ENCODE measurements around the gene TSEN15.

DNA sequence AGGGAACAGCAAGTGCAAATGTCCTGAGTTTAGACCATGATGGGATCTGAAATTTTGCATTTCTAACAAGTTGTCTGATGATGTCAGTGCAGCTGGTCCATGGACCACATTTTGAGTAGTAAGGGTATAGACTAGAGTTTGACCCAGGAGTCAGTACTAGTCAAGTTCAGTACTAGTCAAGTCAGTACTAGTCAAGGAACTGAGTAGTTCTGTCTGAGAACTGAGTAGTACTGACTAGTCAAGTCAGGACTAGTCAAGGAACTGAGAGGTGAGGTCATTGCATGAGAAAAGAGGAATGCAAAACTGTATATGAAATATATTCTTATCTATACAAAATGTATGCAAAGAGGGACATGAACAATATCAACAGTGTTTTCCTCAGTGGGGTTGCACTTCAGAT, 34.1 kb downstream of the TSEN15 start:
- TF ChIP-seq, protein P1, sequence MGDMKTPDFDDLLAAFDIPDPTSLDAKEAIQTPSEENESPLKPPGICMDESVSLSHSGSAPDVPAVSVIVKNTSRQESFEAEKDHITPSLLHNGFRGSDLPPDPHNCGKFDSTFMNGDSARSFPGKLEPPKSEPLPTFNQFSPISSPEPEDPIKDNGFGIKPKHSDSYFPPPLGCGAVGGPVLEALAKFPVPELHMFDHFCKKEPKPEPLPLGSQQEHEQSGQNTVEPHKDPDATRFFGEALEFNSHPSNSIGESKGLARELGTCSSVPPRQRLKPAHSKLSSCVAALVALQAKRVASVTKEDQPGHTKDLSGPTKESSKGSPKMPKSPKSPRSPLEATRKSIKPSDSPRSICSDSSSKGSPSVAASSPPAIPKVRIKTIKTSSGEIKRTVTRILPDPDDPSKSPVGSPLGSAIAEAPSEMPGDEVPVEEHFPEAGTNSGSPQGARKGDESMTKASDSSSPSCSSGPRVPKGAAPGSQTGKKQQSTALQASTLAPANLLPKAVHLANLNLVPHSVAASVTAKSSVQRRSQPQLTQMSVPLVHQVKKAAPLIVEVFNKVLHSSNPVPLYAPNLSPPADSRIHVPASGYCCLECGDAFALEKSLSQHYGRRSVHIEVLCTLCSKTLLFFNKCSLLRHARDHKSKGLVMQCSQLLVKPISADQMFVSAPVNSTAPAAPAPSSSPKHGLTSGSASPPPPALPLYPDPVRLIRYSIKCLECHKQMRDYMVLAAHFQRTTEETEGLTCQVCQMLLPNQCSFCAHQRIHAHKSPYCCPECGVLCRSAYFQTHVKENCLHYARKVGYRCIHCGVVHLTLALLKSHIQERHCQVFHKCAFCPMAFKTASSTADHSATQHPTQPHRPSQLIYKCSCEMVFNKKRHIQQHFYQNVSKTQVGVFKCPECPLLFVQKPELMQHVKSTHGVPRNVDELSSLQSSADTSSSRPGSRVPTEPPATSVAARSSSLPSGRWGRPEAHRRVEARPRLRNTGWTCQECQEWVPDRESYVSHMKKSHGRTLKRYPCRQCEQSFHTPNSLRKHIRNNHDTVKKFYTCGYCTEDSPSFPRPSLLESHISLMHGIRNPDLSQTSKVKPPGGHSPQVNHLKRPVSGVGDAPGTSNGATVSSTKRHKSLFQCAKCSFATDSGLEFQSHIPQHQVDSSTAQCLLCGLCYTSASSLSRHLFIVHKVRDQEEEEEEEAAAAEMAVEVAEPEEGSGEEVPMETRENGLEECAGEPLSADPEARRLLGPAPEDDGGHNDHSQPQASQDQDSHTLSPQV (IDR thresholded peaks at IDR 0.05), result no peak
- TF ChIP-seq TCF12 (IDR thresholded peaks at IDR 0.05; ENCODE audit: low read depth, low read length) (no peak), MXI1 (IDR thresholded peaks at IDR 0.05; ENCODE audit: low read depth, low read length) (no peak), SREBF2 (IDR thresholded peaks at IDR 0.05; ENCODE audit: low read length) (no peak), POLR2A (IDR thresholded peaks at IDR 0.05; ENCODE audit: low read depth, low read length) (no peak), CREM (IDR thresholded peaks at IDR 0.05; ENCODE audit: low read depth) (no peak), MYB (IDR thresholded peaks at IDR 0.05; ENCODE audit: borderline replicate concordance, low read depth, low read length) (no peak), ASH2L (IDR thresholded peaks at IDR 0.05; ENCODE audit: borderline replicate concordance, low read depth) (no peak), TAF1 (IDR thresholded peaks at IDR 0.05; ENCODE audit: borderline replicate concordance, low read depth, low read length) (no peak), RAD21 (IDR thresholded peaks at IDR 0.05; ENCODE audit: insufficient read depth, low read depth, low read length) (no peak), BHLHE40 (IDR thresholded peaks at IDR 0.05; ENCODE audit: borderline replicate concordance in 1 of 2, low read depth in 2 of 2, low read length in 1 of 2) (no peak)
- TF ChIP-seq, protein P2, sequence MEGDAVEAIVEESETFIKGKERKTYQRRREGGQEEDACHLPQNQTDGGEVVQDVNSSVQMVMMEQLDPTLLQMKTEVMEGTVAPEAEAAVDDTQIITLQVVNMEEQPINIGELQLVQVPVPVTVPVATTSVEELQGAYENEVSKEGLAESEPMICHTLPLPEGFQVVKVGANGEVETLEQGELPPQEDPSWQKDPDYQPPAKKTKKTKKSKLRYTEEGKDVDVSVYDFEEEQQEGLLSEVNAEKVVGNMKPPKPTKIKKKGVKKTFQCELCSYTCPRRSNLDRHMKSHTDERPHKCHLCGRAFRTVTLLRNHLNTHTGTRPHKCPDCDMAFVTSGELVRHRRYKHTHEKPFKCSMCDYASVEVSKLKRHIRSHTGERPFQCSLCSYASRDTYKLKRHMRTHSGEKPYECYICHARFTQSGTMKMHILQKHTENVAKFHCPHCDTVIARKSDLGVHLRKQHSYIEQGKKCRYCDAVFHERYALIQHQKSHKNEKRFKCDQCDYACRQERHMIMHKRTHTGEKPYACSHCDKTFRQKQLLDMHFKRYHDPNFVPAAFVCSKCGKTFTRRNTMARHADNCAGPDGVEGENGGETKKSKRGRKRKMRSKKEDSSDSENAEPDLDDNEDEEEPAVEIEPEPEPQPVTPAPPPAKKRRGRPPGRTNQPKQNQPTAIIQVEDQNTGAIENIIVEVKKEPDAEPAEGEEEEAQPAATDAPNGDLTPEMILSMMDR (IDR thresholded peaks at IDR 0.05 in 2 of 3, conservative IDR thresholded peaks at IDR 0.05 in 1 of 3; ENCODE audit: control insufficient read depth in 2 of 3, extremely low read depth in 1 of 3, insufficient read depth in 1 of 3, low read depth in 3 of 3, low read length in 3 of 3), result no peak
- TF ChIP-seq, protein P3, sequence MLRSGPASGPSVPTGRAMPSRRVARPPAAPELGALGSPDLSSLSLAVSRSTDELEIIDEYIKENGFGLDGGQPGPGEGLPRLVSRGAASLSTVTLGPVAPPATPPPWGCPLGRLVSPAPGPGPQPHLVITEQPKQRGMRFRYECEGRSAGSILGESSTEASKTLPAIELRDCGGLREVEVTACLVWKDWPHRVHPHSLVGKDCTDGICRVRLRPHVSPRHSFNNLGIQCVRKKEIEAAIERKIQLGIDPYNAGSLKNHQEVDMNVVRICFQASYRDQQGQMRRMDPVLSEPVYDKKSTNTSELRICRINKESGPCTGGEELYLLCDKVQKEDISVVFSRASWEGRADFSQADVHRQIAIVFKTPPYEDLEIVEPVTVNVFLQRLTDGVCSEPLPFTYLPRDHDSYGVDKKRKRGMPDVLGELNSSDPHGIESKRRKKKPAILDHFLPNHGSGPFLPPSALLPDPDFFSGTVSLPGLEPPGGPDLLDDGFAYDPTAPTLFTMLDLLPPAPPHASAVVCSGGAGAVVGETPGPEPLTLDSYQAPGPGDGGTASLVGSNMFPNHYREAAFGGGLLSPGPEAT (IDR thresholded peaks at IDR 0.05; ENCODE audit: low read depth), result no peak
